GM12878 (cell line): ENCODE results near the gene MTHFD1L. TPM values are rescaled to one million over a fixed set of nuclear protein-coding genes. Genes with fewer than 3 reads are reported as not detected.

Experiments used
- ATAC-seq: fragments of 200-7000 bp; cut with Tn5 transposase; 3 replicates; pipeline ENCODE4 v1.9.1; 2020; ENCODE audit warnings: mild to moderate bottlenecking, moderate library complexity
- BruUV-seq: library from RNA; stranded (reverse); fragments of 400-500 nt; replicated peaks from 2 replicates; lab custom pipeline; 2021; lab: Mats Ljungman, UMichigan
- CTCF ChIA-PET: fragments of 300-600 bp; sonication (Branson Sonifier 250); formaldehyde crosslinking; extraction: SDS; loops from one replicate; lab custom pipeline; 2021; ENCODE audit warnings: inconsistent platforms; lab: Yijun Ruan, JAX
- POLR2A ChIA-PET: fragments of 350-600 bp; formaldehyde crosslinking; extraction: SDS; loops from one replicate; lab custom pipeline; 2021; ENCODE audit warnings: inconsistent platforms; lab: Charles Lee
- RAD21 ChIA-PET: fragments of 300-600 bp; sonication (Branson Sonifier 250); formaldehyde crosslinking; loops from one replicate; lab custom pipeline; 2023; ENCODE audit warnings: antibody characterized with exemption; ENCODE audit not compliant: unreplicated experiment; lab: Charles Lee
- SMC1A ChIA-PET: fragments of 300-600 bp; sonication (Branson Sonifier 250); formaldehyde crosslinking; loops from one replicate; lab custom pipeline; 2023; ENCODE audit not compliant: unreplicated experiment, uncharacterized antibody; lab: Charles Lee
- DNase-seq: peaks from one replicate; pipeline ENCODE4 v3.0.0-alpha.2; 2011; ENCODE audit warnings: low read depth, low spot score
- FAIRE-seq: peaks from 3 replicates; lab custom pipeline; 2011; peaks lifted over from hg19 to GRCh38; lab: Jason Lieb, UNC
- H2AFZ ChIP-seq: 2 replicates; pipeline ENCODE4 v1.6.0; 2011; ENCODE audit warnings: low read depth, low read length, control low read depth; ENCODE audit not compliant: control insufficient read depth
- H3K27ac ChIP-seq: 2 replicates; pipeline ENCODE4 v1.5.1; 2011; ENCODE audit warnings: control low read depth; ENCODE audit not compliant: control insufficient read depth, insufficient read depth
- H3K27me3 ChIP-seq, 2 experiments: replicated peaks in 1 of 2; 2 replicates each; pipeline versions ENCODE4 v1.6.0 to v1.6.1; 2011; ENCODE audit warnings: low read length in 1 of 2; ENCODE audit not compliant: control insufficient read depth in 2 of 2, insufficient read depth in 2 of 2
- H3K36me3 ChIP-seq, 2 experiments: 2 replicates each; pipeline ENCODE4 v1.5.1; 2011; ENCODE audit warnings: low read length in 1 of 2; ENCODE audit not compliant: control insufficient read depth in 2 of 2, insufficient read depth in 2 of 2
- H3K4me1 ChIP-seq: 2 replicates; pipeline ENCODE4 v1.6.1; 2011; ENCODE audit warnings: mild to moderate bottlenecking, low read length, moderate library complexity, mixed read lengths; ENCODE audit not compliant: control insufficient read depth, insufficient read depth
- H3K4me2 ChIP-seq: 2 replicates; pipeline ENCODE4 v1.6.0; 2011; ENCODE audit warnings: control low read depth; ENCODE audit not compliant: control insufficient read depth, insufficient read depth
- H3K4me3 ChIP-seq: fragments of 200-600 bp; sonication (generic); 2 replicates; pipeline ENCODE4 v1.5.1; 2016
- H3K79me2 ChIP-seq: 2 replicates; pipeline ENCODE4 v1.6.0; 2011; ENCODE audit warnings: low read length; ENCODE audit not compliant: control insufficient read depth, insufficient read depth
- H3K9ac ChIP-seq: 2 replicates; pipeline ENCODE4 v1.8.0; 2011; ENCODE audit warnings: low read length, control low read depth, mixed read lengths; ENCODE audit not compliant: control insufficient read depth, insufficient read depth
- H3K9me3 ChIP-seq: replicated peaks from 3 replicates; pipeline ENCODE4 v1.5.1; 2011; ENCODE audit warnings: mild to moderate bottlenecking, low read length; ENCODE audit not compliant: control insufficient read depth, insufficient read depth
- H4K20me1 ChIP-seq: 2 replicates; pipeline ENCODE4 v1.6.0; 2011; ENCODE audit not compliant: control insufficient read depth, insufficient read depth
- CREM ChIP-seq: IDR thresholded peaks from 2 replicates; pipeline ENCODE4 v1.6.1; 2014; ENCODE audit warnings: antibody characterized with exemption, low read depth
- GABPA ChIP-seq: IDR thresholded peaks from 2 replicates; pipeline ENCODE4 v1.6.1; 2014; ENCODE audit warnings: antibody characterized with exemption, low read depth, mild to moderate bottlenecking, inconsistent platforms
- JUNB ChIP-seq: IDR thresholded peaks from 2 replicates; pipeline ENCODE4 v1.6.1; 2016; ENCODE audit warnings: antibody characterized with exemption, mild to moderate bottlenecking
- NR2C1 ChIP-seq: fragments of 450-650 bp; IDR thresholded peaks from 2 replicates; pipeline ENCODE4 v1.6.1; 2017; ENCODE audit warnings: antibody characterized with exemption, mild to moderate bottlenecking, moderate library complexity
- PAX8 ChIP-seq: fragments of 450-650 bp; IDR thresholded peaks from 2 replicates; pipeline ENCODE4 v1.6.1; 2017; ENCODE audit warnings: mild to moderate bottlenecking, moderate library complexity
- STAT1 ChIP-seq: fragments of 450-650 bp; conservative IDR thresholded peaks from 2 replicates; pipeline ENCODE4 v1.6.1; 2014; ENCODE audit warnings: antibody characterized with exemption, mild to moderate bottlenecking
- TARDBP ChIP-seq: IDR thresholded peaks from 2 replicates; pipeline ENCODE4 v1.6.1; 2016; ENCODE audit warnings: borderline replicate concordance
- TBL1XR1 ChIP-seq: IDR thresholded peaks from 2 replicates; pipeline ENCODE4 v1.6.1; 2012; ENCODE audit warnings: low read depth, low read length, improper control_type of control experiment
- TCF3 ChIP-seq: IDR thresholded peaks from 2 replicates; pipeline ENCODE4 v1.6.1; 2012; ENCODE audit warnings: low read depth, mild to moderate bottlenecking, low read length, borderline replicate concordance; ENCODE audit not compliant: insufficient read depth
- WRNIP1 ChIP-seq: IDR thresholded peaks from 2 replicates; pipeline ENCODE4 v1.6.1; 2011; ENCODE audit warnings: low read depth, low read length, improper control_type of control experiment, borderline replicate concordance
- YBX1 ChIP-seq: fragments of 450-650 bp; IDR thresholded peaks from 2 replicates; pipeline ENCODE4 v1.6.1; 2016; ENCODE audit warnings: antibody characterized with exemption
- ZZZ3 ChIP-seq: IDR thresholded peaks from 2 replicates; pipeline ENCODE4 v1.6.1; 2011; ENCODE audit warnings: low read depth; ENCODE audit not compliant: control insufficient read depth, insufficient read length
- WGBS: methylation state at CpG from one replicate; pipeline ENCODE4 v1.1.6; 2016; ENCODE audit warnings: low lambda C conversion rate; ENCODE audit not compliant: insufficient replicate concordance, insufficient coverage; ENCODE audit errors: missing lambda C conversion rate; 5-methylcytosine and 5-hydroxymethylcytosine counted together
- in situ Hi-C: fragments of 300-500 bp; cut with MboI; formaldehyde crosslinking; loops from 9 replicates; pipeline ENCODE4 v1.14.3; 2018; ENCODE audit warnings: mixed read lengths
- intact Hi-C: fragments of 100-400 bp; cut with micrococcal nuclease; formaldehyde crosslinking; loops from one replicate; pipeline ENCODE4 v1.14.2; 2022; ENCODE audit not compliant: unreplicated experiment
- polyA plus RNA-seq, 11 experiments: library from polyadenylated mRNA; depleted of rRNA in 4 of 11; unstranded in 6 of 11; stranded (reverse) in 5 of 11; fragments of >200 nt; fragmentation: Nextera tagmentation in 4 of 11; fragmentation: Illumina TruSeq in 1 of 11; extraction: Ambion mirVana in 4 of 11; extraction: Trizol in 1 of 11; gene quantifications; 1 replicate in 1 of 11; 2 replicates in 10 of 11; pipeline versions ENCODE4 v1.2.1 to v1.2.3, GENCODE V29; 2011 to 2016; ENCODE audit warnings: inconsistent platforms in 2 of 11, missing spikeins in 2 of 11, low read depth in 1 of 11
- total RNA-seq, 4 experiments: library from RNA; depleted of rRNA in 3 of 4; stranded (reverse); fragments of >200 nt in 3 of 4; fragmentation: Illumina TruSeq in 1 of 4; extraction: Trizol in 1 of 4; gene quantifications; 2 replicates each; pipeline versions ENCODE4 v1.2.1 to v1.2.3, GENCODE V29; 2013 to 2021
- TF ChIP-seq, protein P1 (sequence below): IDR thresholded peaks from 2 replicates; pipeline ENCODE4 v1.6.1; 2012; ENCODE audit warnings: low read depth, low read length, improper control_type of control experiment
- TF ChIP-seq, protein P2 (sequence below): fragments of 450-650 bp; IDR thresholded peaks from 2 replicates; pipeline ENCODE4 v1.6.1; 2017; ENCODE audit warnings: mild to moderate bottlenecking, moderate library complexity

Gene MTHFD1L
- total and polyA plus RNA-seq, 10 of the 15 experiments (the other 5 are each of a cell fraction or from before 2014, with no cell fraction given), result 11.7 to 75.5 (median 28.8) TPM

DNA sequence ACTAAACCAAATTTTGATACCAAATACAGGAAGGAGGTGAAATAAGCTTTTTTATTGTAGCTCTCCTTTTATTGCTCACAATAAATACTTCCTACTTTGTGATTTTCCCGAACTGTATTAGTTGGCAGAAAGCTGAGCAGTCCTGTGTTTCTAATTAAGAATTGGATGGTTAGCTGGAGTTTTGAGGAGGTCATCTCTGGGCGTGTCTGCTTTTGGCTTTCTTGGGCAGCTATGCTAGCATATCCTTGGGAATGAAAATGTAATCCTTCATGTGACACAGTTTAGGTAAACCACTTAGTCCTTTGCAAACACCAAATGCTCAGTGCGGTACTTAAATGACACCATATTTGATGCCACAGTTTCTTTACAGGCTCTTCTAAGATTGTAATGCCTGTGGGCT, 67.5 kb downstream of the MTHFD1L start:
- Histone ChIP-seq H3K79me2 (no peaks in the 10 kb centered on the region), H2AFZ (no peak overlapping the region), H3K9ac (no peak overlapping the region), H3K36me3 (peaks cover 5 to 13% of the 10 kb centered on the region in 2 experiments; a peak in 3 of 4 replicates), H4K20me1 (no peaks in the 10 kb centered on the region), H3K4me2 (no peak overlapping the region), H3K27ac (no peak overlapping the region), H3K4me1 (no peaks in the 10 kb centered on the region), H3K4me3 (no peak overlapping the region), H3K27me3 (no peaks in the 10 kb centered on the region), H3K9me3 (no peaks in the 10 kb centered on the region)
- ChIA-PET POLR2A (no interaction called here), CTCF (no interaction called here), SMC1A (no interaction called here), RAD21 (interaction anchor here (1.3 kb wide), 1 partner anchor 30 kb away, joined by 3 read pairs; no protein-coding TSS in a partner anchor)
- in situ Hi-C loops (no loop called here), intact Hi-C loops (no loop called here)
- no TSS peak for BruUV-seq
- DNase-seq (no peak), FAIRE-seq (no peak), ATAC-seq (no peak)
- TF ChIP-seq CREM, result no peak
- TF ChIP-seq WRNIP1, result no peak
- no peak for TF ChIP-seq YBX1
- TF ChIP-seq, protein P1, sequence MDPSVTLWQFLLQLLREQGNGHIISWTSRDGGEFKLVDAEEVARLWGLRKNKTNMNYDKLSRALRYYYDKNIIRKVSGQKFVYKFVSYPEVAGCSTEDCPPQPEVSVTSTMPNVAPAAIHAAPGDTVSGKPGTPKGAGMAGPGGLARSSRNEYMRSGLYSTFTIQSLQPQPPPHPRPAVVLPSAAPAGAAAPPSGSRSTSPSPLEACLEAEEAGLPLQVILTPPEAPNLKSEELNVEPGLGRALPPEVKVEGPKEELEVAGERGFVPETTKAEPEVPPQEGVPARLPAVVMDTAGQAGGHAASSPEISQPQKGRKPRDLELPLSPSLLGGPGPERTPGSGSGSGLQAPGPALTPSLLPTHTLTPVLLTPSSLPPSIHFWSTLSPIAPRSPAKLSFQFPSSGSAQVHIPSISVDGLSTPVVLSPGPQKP, result no peak
- no peak for TF ChIP-seq PAX8
- WGBS, result 98% methylated on average over 3 of the region's 3 CpGs

DNA sequence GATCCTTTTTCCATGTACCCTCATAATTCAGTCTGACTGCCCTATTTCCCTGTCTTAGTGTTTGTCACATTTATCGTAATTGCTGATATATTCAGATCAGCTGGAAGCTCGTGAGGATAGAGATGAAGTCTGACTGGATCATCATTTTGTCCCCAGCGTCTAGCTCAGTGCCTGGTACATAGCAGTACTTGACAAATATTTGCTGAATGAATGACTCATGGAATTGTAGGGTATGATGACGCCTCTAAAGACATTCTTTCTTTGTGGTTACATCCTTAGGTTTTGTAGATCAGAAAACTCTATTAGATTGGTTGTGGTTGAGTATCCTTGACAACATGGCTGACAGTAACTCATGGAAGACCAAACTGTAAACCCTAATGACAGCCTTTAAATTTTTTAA, 68.9 kb downstream of the MTHFD1L start:
- ATAC-seq, result no peak
- WGBS, result 99% methylated on average over 4 of the region's 4 CpGs
- no peaks in the 10 kb centered on the region for H3K79me2 ChIP-seq
- H4K20me1 ChIP-seq, result no peaks in the 10 kb centered on the region
- intact Hi-C loops (no loop called here), in situ Hi-C loops (no loop called here)
- no peak for FAIRE-seq
- H3K4me2 ChIP-seq, result no peak overlapping the region
- H3K36me3 ChIP-seq, result peaks cover 5 to 16% of the 10 kb centered on the region in 2 experiments; a peak in 3 of 4 replicates
- no peaks in the 10 kb centered on the region for H3K27me3 ChIP-seq
- no peak overlapping the region for H3K4me3 ChIP-seq
- no peak for DNase-seq
- ChIA-PET RAD21 (no interaction called here), CTCF (no interaction called here), POLR2A (no interaction called here), SMC1A (no interaction called here)
- no TSS peak for BruUV-seq
- no peak for TF ChIP-seq STAT1
- TF ChIP-seq GABPA, result no peak
- TF ChIP-seq ZZZ3, result no peak
- TF ChIP-seq TBL1XR1, result no peak
- TF ChIP-seq, protein P2, sequence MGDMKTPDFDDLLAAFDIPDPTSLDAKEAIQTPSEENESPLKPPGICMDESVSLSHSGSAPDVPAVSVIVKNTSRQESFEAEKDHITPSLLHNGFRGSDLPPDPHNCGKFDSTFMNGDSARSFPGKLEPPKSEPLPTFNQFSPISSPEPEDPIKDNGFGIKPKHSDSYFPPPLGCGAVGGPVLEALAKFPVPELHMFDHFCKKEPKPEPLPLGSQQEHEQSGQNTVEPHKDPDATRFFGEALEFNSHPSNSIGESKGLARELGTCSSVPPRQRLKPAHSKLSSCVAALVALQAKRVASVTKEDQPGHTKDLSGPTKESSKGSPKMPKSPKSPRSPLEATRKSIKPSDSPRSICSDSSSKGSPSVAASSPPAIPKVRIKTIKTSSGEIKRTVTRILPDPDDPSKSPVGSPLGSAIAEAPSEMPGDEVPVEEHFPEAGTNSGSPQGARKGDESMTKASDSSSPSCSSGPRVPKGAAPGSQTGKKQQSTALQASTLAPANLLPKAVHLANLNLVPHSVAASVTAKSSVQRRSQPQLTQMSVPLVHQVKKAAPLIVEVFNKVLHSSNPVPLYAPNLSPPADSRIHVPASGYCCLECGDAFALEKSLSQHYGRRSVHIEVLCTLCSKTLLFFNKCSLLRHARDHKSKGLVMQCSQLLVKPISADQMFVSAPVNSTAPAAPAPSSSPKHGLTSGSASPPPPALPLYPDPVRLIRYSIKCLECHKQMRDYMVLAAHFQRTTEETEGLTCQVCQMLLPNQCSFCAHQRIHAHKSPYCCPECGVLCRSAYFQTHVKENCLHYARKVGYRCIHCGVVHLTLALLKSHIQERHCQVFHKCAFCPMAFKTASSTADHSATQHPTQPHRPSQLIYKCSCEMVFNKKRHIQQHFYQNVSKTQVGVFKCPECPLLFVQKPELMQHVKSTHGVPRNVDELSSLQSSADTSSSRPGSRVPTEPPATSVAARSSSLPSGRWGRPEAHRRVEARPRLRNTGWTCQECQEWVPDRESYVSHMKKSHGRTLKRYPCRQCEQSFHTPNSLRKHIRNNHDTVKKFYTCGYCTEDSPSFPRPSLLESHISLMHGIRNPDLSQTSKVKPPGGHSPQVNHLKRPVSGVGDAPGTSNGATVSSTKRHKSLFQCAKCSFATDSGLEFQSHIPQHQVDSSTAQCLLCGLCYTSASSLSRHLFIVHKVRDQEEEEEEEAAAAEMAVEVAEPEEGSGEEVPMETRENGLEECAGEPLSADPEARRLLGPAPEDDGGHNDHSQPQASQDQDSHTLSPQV, result no peak
- no peak for TF ChIP-seq JUNB
- TF ChIP-seq TCF3, result no peak
- TF ChIP-seq TARDBP, result no peak
- no peak for TF ChIP-seq NR2C1
- no peak overlapping the region for H2AFZ ChIP-seq
- H3K27ac ChIP-seq, result no peak overlapping the region
- no peaks in the 10 kb centered on the region for H3K9me3 ChIP-seq
- no peaks in the 10 kb centered on the region for H3K4me1 ChIP-seq
- no peak overlapping the region for H3K9ac ChIP-seq
